A549 (cell line): ENCODE results near the gene IL1RL2.

ENCODE experiments used
- CTCF ChIP-seq: fragments of >200 bp; sonication (Bioruptor Twin); formaldehyde crosslinking; IDR thresholded peaks from 3 replicates; pipeline ENCODE4 v1.5.1; 2016
- USF2 ChIP-seq: fragments of 450-650 bp; IDR thresholded peaks from 2 replicates; pipeline ENCODE4 v1.6.1; 2014; ENCODE audit warnings: antibody characterized with exemption

- TF ChIP-seq CTCF (no peak), USF2 (no peak)
These were observed 46.5 kb downstream of the IL1RL2 start for GRCh38 chr2:102233132-102233884.
